NCI-H526 (cell line): ENCODE data around the gene KCNQ1.

Source experiments
- DNase-seq, 2 experiments: peaks; one replicate each; lab custom pipeline; 2025; lab: John Stamatoyannopoulos, UW

The KCNQ1 gene

DNA sequence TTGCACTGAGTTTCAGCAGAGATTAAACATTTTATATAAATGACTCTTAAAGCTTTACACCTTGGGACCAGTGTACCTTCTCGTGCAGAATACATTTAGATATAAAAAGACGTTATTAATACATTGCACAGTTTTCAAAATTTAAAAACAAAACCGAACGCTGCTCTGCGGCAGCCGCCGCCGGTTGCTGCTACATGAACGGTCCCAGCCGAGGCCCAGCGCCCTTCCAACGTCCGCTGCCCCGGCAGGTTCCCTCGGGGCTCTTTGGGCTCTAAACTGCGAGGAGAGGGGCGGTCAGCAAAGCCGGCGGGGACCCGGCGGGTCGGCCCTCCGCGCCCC is 438.8 kb downstream of the KCNQ1 start:
- DNase-seq = peak in 1 of 2 experiments; percentile 72

GRCh38 chr11:2883979-2884815 is 439.4 kb downstream of the KCNQ1 start:
- DNase-seq = peak in 1 of 2 experiments; percentile 72

GRCh38 chr11:2885017-2885677 is 440.3 kb downstream of the KCNQ1 start:
- DNase-seq = peak; percentile 49 to 85

DNA sequence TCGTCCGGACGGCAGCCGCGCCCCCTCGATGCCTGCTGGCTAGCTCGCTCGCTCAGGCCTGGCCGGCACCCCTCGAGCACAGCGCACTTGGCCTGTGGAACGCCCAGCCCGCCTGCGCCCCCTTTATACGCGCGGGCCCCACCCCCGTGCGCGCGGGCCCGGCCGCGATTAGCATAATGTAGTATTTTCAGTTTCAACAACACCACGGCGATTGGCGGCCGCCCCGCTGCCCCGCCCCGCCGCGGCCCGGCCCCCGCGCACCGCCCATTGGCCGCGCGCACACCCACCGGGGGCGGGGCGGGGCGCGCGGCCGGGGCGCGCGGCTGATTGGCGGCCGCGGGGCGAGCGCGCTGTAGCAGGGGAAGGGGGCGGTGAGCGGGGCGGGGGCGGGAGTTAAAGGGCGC is 440.9 kb downstream of the KCNQ1 start, which contains the start of gene CDKN1C:
Gene CDKN1C (minus strand): TSS at position 98 of the 404 bp plus-strand sequence. CDS start 319 bp downstream, outside the sequence.
- DNase-seq = peak; percentile 77 to 95

DNA sequence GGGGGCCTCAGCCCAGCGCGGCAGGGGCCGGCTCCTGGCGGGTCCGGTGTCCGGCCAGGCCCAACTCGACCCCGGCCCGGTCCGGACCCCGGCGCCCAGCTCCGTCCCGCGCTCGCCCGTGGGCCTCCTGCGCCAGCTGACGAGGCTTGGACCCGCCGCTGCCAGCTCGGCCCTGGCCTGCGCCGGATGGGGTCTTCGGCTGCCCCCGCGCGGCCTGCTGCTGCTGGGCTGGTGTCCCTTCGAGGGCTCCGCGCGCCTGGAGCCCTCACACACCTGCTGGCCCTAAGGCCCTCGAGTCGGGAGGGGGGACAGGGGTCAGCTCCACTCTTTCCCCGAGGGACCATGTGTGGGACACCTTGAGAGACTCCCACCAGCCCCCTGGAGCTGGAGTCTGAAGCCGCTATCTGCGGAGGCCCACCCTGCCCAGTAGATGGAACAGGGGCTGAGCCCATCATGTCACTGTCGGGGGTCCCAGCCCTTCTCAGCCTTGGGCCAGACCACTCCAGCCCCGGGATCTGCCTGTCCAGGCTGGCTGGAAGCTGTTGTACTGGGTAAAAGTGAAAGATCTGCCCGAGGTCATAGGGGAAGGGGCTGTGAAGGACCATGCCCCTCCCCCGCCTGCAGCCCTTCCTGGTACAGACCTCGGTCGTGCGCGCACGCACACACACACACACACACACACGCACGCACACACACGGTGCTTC is 441.5 kb downstream of the KCNQ1 start:
- DNase-seq = peak; percentile 39 to 86

- DNase-seq = no peak
Observed at GRCh38 chr11:2886936-2887335, 442.1 kb downstream of the KCNQ1 start.

GRCh38 chr11:2887515-2888195 is 442.8 kb downstream of the KCNQ1 start:
- no peak for DNase-seq

GRCh38 chr11:2888266-2888968 is 443.6 kb downstream of the KCNQ1 start:
- DNase-seq = peak; percentile 70 to 97

DNA sequence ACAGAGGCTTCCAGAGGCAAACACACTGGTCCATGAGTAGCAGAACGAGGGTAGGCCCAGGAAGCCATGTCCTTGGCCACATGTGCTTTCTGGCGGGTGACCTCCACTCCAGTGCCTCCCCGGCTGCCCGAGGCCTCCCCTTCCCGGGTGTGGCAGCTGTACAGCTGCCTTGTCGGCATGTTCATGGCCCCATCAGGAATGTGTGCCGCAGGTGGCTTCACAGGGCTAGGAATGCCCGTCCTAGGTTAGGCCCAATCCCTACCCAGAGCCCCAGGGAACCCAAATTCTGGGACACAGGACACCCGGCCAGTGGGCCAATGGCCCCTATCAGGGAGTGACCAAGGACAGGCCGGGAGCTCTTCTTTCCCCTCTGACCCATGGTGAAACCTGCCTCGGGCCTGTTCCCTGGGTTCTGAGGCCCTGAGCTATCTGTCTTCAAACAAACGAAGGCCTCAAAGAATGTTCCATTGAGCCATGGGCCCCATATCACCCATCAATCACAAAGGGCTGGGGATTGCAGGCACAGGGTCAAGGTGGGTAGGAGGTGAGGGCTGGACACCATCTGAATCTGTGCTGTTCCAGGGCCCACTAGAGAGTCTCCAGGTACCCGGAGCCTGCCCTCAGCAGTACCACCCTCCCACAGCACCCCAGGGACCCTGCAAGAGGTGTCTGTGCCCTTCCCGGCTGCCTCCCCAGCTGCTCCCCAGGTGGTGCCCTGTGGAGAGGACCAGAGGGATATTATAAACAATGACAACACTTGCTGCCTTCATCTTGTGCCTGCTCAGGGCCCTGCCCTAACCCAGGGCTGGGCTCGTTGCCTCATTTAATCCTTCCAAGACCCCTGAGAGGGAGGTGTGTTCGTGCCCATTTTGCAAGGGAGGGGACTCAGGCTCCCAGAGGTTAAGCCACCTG is 444.8 kb downstream of the KCNQ1 start:
- no peak for DNase-seq

DNA sequence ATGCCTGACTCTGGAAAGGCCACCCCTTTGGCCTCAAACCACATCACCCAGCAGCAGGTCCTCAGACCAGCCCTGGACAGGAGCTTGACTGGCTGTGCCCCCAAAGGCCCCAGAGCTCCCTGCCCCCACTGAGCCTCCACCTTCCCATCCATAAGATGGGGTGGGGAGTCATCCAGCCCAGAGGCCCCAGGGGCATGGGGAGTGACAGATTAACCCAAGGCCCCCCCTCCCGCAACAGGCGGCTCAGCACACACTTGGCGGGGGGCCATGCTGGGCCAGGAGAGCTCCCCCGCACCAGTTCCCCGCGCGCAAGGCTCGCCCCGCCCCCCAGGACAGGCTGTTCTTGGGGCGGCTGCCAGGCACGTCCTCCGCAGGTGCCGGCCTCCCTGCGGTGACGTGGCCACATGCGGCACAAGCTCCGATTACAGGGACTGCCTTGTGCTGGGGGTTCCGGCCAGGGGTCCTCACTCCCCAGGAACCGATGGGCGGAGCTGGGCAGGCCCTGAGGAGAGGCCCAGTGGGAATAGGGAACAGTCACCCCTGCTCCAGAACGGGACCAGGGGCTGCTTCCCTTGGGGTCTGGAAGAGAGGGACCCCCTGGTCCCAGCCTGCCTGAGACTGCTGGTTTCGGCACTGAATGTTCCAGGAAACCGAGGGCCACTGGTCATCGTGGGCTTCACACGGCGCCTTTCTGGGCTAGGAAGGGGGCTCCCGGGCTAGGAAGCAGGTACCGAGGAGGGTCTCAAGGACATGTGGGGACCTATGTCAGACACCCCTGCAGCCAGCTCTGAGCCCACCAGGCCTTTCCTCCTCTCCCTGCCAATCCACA is 445.9 kb downstream of the KCNQ1 start:
- no peak for DNase-seq

DNA sequence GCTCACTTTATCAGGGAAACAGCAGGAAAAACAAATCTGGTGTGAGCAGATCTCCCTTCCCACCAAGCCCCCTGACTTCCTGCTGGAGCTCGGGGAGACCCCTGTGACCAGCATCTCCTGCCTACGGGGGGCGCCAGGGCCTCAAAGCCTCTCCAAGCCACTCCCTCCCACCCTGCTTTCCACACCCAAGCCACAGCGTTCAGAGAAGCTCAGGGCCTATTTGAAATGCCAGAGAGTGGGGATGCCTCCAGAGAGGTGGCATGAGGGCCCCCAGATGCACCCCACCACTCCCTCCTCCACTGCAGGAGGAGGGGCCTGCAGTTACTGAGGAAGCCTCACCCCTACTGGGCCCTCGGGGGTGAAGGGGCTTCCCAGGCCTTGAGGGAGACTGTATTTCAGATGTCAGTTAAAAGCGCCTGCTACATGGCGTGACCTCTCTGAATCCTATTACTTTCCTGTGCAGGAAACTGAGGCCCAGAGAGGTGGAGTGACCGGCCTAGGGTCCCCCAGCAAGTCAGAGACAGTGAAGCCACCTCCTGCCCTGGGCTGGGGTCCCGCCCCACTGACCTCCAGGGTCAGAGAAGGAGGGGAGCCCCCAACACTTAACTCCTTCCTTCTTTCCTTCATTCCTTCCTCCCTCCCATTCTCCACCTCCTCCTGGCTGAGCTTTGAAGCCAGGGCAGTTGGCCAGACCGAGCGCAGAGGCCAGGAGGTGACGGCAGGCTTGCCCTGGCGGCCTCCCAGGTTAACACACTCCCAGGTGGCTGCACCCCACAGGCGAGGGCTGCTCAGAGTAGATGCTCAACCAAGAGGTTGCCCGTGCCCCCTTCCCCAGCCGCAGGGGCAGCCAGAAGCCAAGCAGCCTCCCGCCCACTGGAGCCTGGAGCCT is 446.8 kb downstream of the KCNQ1 start:
- DNase-seq = peak; percentile 35 to 52

DNA sequence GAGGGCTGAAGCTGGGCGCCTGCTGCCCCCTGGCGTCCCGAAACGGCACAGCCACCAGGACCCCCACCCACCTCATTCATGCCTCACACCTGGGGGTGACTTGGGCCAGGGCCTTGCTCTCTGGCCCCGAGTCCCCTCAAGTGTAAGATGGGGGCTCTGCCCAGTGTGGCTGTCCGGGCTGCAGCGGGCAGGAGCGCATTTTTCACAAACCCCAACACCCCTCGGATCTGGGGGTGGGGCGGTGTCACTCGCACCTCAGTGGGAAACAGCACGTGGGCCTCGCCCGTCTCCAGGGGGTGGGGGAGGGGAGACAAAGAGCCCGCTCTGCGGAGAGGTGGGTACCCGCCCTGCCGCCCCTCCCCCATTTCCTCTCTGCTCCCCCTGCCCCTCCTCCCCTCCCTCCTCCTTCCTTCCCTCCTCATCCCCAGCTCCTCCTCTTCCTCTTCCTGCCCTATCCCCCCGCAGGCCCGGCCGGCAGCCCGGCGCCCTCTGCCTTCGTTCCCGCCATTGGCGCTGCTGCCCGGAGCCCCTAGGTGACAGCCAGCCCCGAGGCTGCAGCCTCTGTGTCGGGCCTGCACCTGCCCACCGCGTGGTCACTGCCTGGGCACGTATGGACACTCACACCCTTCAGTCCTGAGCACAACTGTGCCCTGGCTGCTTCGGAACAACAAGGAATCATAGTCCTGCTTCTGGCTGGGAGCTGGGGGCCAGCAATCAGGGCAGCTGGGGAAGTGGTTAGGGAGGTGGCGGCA is 447.6 kb downstream of the KCNQ1 start:
- peak; percentile 52 to 90 for DNase-seq

GRCh38 chr11:2892967-2893528 is 448.2 kb downstream of the KCNQ1 start:
- no peak for DNase-seq

GRCh38 chr11:2893935-2894334 is 449.1 kb downstream of the KCNQ1 start:
- no peak for DNase-seq

- no peak for DNase-seq
Observed at GRCh38 chr11:2896047-2896446, 451.2 kb downstream of the KCNQ1 start.

- no peak for DNase-seq
Observed at GRCh38 chr11:2897048-2897447, 452.2 kb downstream of the KCNQ1 start.

- DNase-seq = no peak
Observed at GRCh38 chr11:2898366-2899079, 453.7 kb downstream of the KCNQ1 start.
